ENCODE measurements around the gene SDC3.

The SDC3 gene

DNA sequence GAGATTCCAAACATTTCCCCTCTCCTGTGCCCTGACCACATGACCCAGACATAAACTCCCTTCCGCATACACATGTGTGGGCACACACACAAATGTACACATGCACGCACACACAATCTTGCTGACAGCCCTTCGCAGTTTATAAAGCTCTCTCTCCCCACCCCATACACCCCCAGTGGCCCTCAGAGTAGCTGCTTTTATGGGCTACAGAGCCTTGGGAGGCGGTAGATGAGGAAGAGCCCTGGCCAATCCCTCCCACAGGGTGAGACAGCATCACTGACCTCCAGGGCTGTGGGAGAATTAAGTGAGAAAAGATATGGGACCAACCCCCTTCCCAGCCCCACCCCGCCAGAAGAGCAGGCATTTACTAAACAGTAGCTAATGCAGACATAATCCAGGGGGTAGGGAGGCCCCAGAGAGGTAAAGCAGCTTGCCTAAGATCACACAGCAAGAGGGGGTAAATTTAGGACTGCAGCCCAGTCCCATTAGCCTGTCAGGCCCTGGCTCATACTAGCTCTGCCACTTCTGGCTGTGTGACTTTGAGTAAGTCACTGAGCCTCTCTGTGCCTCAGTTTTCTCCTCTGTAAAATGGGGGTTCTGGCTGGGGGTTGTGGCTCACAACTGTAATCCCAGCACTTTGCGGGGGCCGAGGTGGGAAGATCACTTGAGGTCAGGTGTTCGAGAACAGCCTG is 5.1 kb downstream of the SDC3 start:
- no peak for DNase-seq

DNA sequence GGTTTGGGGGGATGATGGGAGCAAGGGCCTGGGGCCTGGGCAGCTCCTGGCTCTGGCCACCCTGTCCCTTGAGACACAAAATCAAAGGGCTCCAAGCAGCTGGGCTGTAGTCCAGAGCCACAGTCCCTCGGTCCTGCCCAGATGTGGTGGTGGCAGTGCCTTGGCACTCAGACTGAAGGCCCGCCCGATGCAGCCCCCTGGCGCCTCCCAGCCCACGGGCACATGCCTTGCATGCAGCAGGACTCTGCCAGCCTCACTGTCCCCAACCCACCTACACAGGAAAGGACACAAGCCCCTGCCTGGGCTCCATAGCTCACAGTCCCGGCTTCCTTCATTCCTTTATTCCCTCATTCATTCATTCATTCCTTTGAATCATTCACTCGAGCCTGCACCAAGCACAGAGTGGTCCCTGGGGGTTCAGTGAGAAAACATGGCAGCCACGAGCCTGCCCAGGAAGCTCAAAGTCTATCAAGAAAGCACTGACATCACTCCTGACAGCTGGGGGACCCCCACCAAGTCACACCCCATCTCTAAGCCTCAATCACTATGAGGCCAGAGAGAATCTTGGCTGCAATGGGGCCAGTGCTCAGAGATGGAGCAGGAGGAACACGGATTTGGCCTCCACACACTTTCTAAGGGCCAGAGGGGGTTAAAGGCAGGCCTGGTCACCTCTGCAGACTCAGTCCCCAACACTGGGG is 5.8 kb downstream of the SDC3 start:
- no peak for DNase-seq

DNA sequence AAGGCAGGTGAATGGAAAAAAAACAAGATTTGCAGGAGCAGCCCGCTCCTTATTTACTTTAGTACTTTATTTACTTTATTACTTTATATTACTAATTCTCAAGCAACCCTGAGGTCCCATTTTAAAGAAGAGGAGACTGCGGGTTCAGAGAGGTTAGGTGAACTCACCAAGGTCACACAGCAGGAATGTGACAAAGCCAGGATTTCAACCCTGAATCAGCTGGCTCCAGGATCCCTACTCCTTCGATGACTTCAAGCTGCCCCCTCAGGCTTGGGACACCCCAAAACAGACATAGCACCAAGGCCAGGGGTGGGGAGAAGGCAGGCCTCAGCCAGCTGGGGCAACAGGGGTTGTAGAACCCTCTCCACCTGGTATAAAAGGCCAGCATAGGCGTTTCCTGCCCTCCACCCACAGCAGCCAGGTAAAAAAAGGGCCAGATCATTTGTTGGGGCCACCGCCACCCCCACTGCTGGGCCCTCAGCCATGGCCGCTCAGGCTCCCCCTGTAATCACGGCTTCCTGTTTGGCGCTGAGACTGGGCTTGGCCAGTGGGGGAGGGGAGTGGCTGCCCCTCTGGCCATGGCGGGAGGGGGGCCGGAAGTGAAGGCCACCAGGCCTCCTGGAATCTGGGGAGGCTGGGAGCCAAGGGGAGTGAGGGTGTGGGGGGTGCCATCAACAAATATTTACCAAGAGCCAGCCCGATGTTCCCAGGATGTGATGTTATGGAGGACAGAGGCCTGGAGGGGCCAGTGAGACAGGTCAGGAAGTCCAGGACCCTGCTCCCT is 6.6 kb downstream of the SDC3 start:
- DNase-seq, result no peak

DNA sequence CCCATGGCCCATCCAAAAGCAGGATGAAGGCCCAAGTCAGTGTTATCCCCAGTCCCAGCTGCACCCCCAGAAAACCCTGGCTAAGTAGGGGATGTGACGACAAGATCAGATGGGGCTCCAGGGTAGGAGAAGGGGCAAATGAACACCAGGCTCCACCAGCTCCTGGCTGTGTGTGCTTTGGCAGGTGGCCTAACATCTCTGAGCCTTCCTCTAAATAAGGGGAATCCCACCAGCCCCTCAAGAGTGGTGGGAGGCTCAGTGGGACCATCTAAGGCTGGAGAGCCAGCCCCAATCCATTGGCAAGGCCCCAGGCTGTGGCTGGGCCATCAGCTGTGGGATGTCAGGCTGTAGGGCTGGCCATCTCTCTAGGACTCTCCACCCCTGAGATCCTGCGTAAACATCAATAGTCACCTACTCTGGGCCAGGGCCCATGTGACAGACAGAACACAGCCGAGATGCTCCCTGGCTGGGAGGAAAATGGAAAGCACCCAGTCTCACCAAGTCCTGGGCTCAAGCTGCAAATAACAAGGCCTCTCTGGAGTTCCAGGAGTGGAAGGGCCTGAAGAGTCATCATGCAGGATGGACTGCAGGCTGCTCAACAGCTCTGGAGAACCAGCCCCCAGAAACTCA is 7.5 kb downstream of the SDC3 start:
- no peak for DNase-seq

DNA sequence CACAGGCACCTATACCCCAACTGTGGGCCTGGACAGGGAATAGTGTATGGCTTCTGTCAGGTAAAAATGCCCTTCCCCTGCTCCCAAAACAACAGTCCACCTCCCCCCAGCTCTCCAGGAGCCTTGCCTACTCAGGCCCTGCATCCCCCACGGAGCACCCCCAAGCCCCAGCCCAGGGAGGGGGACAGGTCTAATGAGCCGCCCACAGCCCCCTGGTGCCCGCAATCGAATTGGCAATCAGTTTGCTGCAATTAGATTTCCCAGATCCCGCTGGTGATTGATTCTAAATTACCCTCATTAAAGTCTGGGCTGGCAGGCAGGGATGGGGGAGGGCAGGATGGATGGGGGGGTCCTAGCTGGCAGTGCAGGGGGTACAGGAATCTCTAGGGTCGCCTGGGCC is 8.1 kb downstream of the SDC3 start:
- no peak for DNase-seq

DNA sequence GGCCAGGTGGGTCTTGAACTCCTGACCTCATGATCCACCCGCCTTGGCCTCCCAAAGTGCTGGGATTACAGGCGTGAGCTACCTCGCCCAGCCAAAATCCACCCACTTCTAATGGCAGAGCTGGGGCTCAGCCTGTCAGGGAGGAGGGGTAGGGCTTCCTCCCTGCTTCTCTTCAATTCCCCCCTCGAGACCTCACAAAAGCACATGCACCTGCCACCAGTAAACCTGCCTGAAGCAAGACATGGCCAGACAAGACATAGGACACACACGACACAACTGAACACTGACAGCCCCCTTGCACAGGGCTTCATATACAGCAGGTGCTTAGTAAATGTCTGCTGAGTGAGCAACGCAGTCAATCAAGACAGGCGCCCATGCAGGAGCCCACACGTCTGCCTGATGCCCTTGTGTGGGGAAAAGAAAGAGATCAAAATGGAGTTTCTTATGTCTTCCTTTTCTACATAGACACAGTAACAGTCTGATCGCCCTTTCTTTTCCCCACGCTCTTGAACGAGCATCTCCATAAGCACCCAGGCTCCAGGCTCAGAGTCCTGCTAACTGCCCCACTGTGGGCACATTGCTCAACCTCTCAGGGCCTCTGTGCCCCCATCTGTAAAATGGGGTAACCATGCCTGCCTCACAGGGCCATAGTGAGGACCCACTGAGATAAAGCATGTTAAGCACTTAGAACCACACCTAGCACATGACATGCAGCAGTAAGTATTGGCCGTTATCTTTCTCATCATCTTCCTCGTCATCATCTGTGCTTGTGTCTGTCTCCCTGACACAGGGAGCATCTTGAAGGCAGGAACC is 8.8 kb downstream of the SDC3 start:
- DNase-seq, result peak; percentile 54

DNA sequence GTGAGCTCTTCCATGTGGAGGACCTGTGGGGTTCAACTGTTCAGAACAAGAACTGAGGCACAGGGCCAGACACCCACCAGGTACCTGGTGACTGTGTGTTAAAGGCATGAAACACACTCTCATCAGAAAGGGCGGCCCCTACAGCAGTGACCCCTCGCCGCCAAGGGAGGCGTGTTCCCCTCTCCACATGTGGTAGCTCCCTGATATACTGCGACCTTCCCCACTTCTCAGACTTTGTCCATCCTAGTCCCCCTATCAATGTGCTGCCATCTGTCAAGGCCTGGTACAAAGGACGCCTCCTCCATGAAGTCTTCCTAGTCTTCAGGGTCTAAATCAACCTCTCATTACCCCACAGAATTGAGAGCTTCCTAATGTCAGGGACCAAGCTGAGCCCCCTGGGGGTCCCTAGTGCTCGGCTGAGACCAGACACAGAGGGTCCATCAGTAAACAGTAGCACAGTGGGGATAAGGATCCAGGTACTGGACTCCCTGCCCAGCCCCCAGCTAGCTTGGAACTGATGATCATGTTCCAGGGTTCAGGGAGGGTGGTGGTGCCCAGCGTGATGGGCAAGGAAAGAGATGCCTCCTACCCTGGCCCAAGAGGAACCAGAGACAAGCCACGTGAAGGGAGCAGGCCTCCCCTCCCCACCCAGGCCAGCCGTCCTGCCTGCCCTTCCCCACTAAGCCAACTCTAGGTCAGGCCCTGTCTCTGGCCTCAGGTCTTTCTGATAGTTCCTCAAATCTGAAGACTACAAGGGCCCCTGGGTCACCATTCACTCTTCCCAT is 10.3 kb downstream of the SDC3 start:
- no peak for DNase-seq

DNA sequence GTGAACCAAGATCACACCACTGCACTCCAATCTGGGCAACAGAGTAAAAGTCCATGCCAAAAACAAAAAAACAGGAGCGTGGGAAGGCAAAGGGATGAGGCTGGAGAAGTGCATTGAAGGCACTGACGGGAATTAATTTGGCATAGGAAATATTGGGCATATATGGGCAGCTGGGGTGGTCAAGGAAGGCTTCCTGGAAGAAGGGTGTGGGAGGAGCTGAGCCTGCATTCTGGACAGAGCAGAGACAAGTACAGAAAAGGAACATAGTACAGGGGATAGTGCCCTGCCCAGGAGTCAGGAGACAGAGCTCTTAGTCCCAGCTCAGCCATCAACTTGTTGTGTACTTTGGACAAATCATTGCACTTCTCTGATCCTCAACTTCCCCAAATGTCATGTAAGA is 11.7 kb downstream of the SDC3 start:
- no peak for DNase-seq

DNA sequence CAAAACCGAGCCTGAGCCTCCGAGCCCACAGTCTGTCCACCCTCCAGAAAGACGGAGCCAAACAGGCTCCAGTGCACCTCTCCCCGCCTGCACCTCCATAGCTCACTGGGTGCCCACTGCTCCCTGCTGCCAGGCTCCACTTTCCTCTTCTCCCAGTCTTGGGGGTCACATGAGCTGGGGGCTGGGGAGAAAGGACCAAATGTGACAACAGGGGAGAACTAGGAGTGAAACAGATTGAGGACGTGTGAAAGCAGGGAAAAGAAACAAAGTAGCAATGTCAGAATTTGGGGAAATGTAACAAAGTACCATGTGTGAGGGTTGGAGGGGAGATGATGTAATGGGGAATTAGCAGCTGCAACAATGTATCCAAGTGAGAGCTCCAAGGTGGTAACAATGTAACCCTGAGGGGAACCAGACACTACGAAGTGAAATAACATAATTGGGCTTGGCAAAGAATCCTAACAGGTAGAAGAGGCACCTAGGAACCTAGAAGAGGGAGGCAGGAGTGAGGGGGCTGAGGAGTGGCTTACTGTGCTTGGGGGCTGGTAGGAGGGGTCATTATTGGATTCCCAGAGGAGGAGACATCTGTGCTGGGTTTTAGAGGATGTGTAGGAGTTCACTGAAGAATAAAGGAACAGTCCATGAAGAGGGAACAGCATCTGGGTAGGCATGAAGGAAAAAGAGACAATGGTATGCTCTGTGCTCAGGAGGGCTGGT is 12.5 kb downstream of the SDC3 start:
- DNase-seq, result peak; percentile 12

DNA sequence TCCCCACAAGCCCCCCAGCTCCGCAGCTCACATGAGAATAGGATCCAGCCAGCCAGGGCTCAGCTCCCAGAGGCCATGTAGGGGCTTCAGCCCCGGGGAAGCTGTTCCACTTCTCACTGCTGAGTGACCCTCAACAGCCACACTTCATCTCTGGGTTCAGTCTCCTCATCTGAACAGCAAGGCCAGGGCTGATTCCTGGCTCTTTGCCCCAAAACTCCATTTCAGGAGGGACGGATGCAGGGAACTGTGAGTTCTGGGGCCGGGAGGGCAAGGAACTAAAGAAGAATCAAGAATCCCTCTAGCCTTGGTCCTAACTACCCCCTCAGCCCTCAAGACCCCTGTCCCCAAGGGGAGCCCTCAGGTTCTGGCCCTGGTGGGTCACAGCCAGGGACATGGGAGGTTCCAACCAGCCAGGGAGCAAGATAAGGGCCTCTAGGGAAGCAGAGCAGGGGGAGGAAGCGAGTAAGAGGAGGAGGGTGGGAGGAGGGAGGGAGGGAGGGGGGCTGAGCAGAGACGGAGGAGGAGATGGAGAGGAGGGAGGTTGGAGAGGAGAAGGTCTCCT is 13.1 kb downstream of the SDC3 start:
- DNase-seq, result no peak

DNA sequence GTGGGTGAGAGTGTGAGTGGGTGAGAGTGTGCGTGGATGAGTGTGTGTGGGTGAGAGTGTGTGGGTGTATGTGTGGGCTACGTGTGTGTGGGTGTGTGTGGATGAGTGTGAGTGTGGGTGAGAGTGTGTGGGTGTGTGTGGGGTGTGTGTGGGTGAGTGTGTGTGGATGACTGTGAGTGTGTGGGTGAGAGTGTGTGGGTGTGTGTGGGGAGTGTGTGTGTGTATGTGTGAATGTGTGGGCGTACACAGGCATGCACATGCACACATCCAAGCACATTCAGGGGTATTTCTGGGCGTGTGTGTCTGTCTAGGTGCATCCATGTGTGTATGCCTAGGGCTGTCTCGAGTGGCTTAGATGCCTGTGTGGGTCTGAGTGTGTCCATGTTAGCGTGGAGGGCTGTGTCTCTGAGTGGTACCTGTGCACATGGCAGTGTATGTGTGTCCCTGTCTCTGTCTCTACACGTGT is 14.0 kb downstream of the SDC3 start:
- DNase-seq, result no peak

DNA sequence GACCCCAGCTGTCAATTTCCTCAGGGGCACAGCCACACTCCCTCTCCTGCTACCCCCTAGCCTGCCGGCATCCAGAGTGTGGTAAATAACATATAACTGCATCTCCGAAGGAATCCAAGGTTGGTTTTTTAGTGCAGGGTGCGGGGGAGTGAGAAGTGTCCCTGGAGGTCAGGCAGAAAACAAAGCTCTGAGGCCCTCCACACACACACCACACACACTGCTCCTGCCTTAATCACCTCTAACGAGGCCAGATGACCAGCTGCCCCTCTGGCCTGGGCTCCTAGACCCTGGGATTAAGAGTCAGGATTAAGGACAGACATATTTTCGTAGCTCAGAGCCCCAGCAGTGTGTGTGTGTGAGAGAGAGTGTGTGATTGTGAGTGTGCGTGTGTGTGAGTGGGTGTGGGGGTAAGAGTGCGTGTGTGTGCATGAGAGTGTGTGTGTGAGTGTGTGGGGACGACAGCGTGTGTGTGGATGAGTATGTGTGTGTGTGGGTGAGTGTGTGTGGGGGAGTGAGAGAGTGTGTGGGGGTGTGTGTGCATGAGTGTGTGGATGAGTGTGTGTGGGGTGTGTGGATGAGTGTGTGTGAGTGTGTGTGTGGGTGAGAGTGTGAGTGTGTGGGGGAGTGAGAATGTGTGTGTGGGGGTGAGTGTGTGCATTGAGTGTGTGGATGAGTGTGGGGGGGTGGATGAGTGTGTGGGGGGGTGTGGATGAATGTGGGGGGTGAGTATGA is 14.6 kb downstream of the SDC3 start:
- DNase-seq, result no peak

DNA sequence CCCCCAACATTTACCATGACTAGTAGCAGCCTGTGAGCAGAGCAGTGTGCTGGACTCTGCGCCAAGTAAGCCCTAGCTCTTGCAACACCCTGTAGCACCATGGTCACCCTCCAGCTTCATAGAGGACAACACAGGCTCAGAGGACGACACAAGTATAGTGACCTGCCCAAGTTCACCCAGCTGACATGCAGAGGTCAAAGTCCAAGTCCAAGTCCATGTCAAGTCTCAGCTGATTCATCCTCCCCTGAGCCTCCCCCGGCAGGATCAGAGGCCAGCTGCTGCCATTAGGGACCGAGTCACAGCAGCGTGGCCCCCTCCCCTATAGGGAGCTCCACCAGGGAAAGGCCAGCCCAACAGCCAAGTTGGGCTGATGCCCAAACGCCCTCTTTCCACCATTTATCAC is 15.9 kb downstream of the SDC3 start:
- no peak for DNase-seq

DNA sequence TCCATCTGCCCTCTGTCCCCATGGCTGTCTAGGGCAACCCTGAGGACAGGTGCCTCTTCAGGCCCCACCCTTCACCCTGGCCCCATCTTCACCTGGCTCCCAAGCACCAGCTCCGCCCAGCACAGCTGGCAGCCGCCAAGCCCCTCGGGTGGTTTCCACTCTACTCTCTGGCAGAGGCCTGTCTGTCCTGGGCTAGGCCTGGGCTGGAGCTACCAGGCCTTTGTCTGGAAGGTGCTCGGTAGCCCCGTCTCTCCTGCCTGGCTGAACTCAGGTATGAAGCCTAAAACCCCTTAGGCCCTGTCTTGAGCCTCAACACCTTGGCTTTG is 17.4 kb downstream of the SDC3 start:
- DNase-seq, result no peak

DNA sequence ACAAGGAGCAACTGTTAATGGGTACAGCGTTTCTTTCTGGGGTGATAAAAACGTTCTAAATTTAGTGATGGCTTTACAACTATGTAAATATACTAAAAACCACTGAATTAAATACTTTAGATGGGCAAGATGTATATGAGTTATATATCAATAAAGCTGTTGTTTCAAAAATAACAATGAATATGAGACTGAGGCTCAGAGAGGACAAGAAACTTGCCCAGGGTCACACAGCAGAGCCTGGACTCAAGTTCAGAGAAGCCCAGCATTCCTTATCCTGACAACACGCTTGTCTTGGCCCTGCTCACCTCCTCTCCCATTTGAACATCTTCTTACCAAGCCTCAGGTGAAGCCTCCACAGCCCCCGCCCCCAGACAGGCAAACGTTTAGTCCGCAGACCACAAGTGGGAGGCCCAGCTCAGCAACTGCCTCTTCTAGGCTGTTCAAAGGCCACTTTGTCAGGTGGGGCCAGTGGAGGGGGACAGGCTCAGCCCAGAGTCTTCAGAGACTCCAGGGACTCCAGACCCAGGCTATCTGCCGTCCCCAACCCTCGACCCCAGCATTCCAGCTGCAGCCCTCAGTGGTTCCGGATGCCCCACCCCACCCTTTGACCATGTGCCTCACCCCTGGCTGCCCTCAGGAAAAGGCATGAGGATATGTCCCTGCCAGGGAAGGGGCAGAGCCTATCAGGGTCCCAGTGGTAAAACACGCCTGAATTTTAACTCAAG is 17.9 kb downstream of the SDC3 start:
- DNase-seq, result no peak

DNA sequence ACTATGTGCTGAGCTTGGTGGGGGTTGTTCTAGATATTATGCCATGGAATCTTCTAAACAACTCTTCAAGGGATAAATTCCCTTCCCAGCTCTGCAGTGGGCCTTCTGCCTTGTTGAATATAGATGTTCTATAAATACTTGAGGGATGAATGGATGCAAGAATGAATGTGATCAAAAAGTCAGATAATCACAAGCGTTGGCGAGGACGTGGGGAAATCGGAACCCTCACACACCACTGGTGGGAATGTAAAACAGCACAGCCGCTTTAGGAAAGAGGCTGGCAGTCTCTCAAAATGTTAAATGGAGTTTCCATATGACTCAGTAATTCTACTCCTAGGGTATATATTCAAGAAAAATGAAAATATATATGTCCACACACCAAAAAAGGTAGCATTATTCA is 19.0 kb downstream of the SDC3 start:
- no peak for DNase-seq

DNA sequence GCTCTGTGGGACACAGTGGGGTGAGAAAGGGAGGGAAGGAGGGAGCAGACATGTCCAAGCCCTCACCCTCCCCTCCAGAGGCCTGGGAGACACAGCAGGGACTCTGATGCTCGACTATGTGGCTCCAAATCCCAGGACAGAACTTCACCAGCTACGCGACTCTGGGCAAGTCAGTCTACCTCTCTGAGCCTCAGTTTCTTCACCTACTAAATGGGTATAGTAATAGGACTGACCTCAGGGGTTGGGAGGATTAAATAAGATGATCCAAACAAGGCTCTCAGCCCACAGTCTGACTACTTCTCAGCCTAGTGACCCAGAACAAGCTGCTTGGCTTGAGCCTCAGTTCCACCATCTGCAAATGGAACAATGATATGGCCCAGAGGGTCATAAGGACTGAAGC is 19.6 kb downstream of the SDC3 start:
- no peak for DNase-seq

DNA sequence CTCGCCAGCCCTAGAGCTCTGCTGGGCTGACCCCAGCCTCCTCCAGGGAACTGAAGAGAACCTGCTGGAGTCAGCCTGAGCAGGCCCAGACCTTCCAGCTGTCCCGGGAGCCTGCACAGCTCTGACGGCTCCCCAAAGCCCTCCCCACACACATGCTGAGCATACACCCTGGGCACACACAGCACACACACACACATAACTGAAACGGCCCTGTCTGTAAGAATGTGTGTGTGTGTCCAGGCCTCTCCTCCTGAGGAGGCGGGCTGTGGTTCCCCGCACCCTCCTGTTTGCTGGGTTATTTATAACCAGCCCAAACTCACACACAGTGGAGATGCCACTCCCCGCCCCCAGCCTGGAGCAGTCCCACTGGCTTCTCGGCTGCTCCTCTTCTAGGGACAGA is 20.2 kb downstream of the SDC3 start:
- DNase-seq, result peak; percentile 25

Data from NCI-H2171 treated with DMSO at 0.1 percent for 48 hours (cell line).